K562 (cell line): ENCODE results near the gene ARPC2. TPM values are rescaled to one million over a fixed set of nuclear protein-coding genes. Genes with fewer than 3 reads are reported as not detected.
A peak's percentile ranks its signal among the peaks of the same experiment; 100 is the strongest.

Experiments used
- ATAC-seq: fragments of 200-7000 bp; cut with Tn5 transposase; 3 replicates; pipeline ENCODE4 v1.9.1; 2020; ENCODE audit warnings: moderate library complexity
- BruUV-seq: library from RNA; stranded (reverse); fragments of 400-500 nt; replicated peaks from 2 replicates; lab custom pipeline; 2021; lab: Mats Ljungman, UMichigan
- CTCF ChIA-PET: fragments of 300-600 bp; formaldehyde crosslinking; extraction: SDS; loops from one replicate; lab custom pipeline; 2021; ENCODE audit warnings: low intra/inter-chr PET ratio; lab: Yijun Ruan, JAX
- POLR2A ChIA-PET: fragments of 300-600, 350-650 bp; sonication (Branson Sonifier 250); formaldehyde crosslinking; extraction: SDS; loops from one replicate; lab custom pipeline; 2021; ENCODE audit warnings: antibody characterized with exemption, inconsistent platforms; lab: Yijun Ruan, JAX
- DNase-seq, 4 experiments: peaks; one replicate each; pipeline versions ENCODE4 v3.0.0 to v3.0.0-alpha.2; 2011 to 2018; ENCODE audit warnings: low spot score in 3 of 4, mixed read lengths in 3 of 4; ENCODE audit errors: extremely low read depth in 1 of 4
- FAIRE-seq: peaks from 2 replicates; lab custom pipeline; 2011; peaks lifted over from hg19 to GRCh38; lab: Jason Lieb, UNC
- H2AFZ ChIP-seq: 2 replicates; pipeline ENCODE4 v1.6.0; 2011; ENCODE audit warnings: low read depth, low read length, control low read depth, inconsistent platforms
- H3K27ac ChIP-seq: fragments of 200-600 bp; 3 replicates; pipeline ENCODE4 v1.8.0; 2011; ENCODE audit warnings: low read depth, mild to moderate bottlenecking, control low read depth, inconsistent platforms, low read length, moderate library complexity, mixed read lengths; ENCODE audit errors: extremely low read depth
- H3K27me3 ChIP-seq, 2 experiments: fragments of 300-600 bp in 1 of 2; 2 replicates in 1 of 2; 3 replicates in 1 of 2; pipeline versions ENCODE4 v1.6.0 to v1.8.0; 2011; ENCODE audit warnings: inconsistent platforms in 2 of 2, low read length in 2 of 2, mild to moderate bottlenecking in 1 of 2, mixed read lengths in 1 of 2, moderate library complexity in 1 of 2; ENCODE audit not compliant: control insufficient read depth in 2 of 2, insufficient read depth in 2 of 2
- H3K36me3 ChIP-seq: fragments of 300-600 bp; 3 replicates; pipeline ENCODE4 v1.8.0; 2011; ENCODE audit warnings: mild to moderate bottlenecking, low read length, inconsistent platforms; ENCODE audit not compliant: control insufficient read depth, insufficient read depth
- H3K4me1 ChIP-seq, 2 experiments: fragments of 200-600 bp in 1 of 2; replicated peaks in 1 of 2; 2 replicates in 1 of 2; 3 replicates in 1 of 2; pipeline versions ENCODE4 v1.5.1 to v1.8.0; 2011; ENCODE audit warnings: inconsistent platforms in 2 of 2, low read length in 2 of 2, mild to moderate bottlenecking in 1 of 2, mixed read lengths in 1 of 2, moderate library complexity in 1 of 2; ENCODE audit not compliant: control insufficient read depth in 2 of 2, insufficient read depth in 2 of 2
- H3K4me2 ChIP-seq: 2 replicates; pipeline ENCODE4 v1.6.1; 2011; ENCODE audit warnings: low read length, control low read depth, inconsistent platforms, mixed read lengths; ENCODE audit not compliant: insufficient read depth
- H3K4me3 ChIP-seq: fragments of 200-600 bp; sonication (generic), shearing (Covaris generic); 2 replicates; pipeline ENCODE4 v1.5.1; 2016; ENCODE audit warnings: control low read depth, inconsistent platforms
- H3K79me2 ChIP-seq: fragments of 200-600 bp; 3 replicates; pipeline ENCODE4 v1.8.0; 2011; ENCODE audit warnings: low read length, inconsistent platforms; ENCODE audit not compliant: control insufficient read depth, insufficient read depth
- H3K9ac ChIP-seq, 2 experiments: 2 replicates each; pipeline versions ENCODE4 v1.6.0 to v1.6.1; 2011; ENCODE audit warnings: low read depth in 2 of 2, low read length in 2 of 2, control low read depth in 1 of 2, inconsistent platforms in 1 of 2, mild to moderate bottlenecking in 1 of 2, mixed read lengths in 1 of 2; ENCODE audit not compliant: insufficient read depth in 1 of 2
- H3K9me1 ChIP-seq: one replicate; pipeline ENCODE4 v1.6.0; 2011; ENCODE audit warnings: inconsistent platforms, mild to moderate bottlenecking, low read length, moderate library complexity; ENCODE audit not compliant: control insufficient read depth, insufficient read depth
- H3K9me3 ChIP-seq: replicated peaks from 2 replicates; pipeline ENCODE4 v1.5.1; 2011; ENCODE audit warnings: low read depth, low read length, inconsistent platforms; ENCODE audit not compliant: control insufficient read depth, insufficient read depth
- H4K20me1 ChIP-seq: replicated peaks from 2 replicates; pipeline ENCODE4 v1.6.1; 2011; ENCODE audit warnings: low read length, inconsistent platforms, mixed read lengths; ENCODE audit not compliant: control insufficient read depth, insufficient read depth
- FOXA1 ChIP-seq: fragments of 450-650 bp; IDR thresholded peaks from 2 replicates; pipeline ENCODE4 v1.6.1; 2016; ENCODE audit warnings: mild to moderate bottlenecking, borderline replicate concordance
- FOXP1 ChIP-seq: sonication (generic); formaldehyde crosslinking; IDR thresholded peaks from 2 replicates; pipeline ENCODE4 v1.8.0; 2022; ENCODE audit warnings: mild to moderate bottlenecking, missing genetic modification reagents
- KHSRP ChIP-seq: fragments of 450-650 bp; IDR thresholded peaks from 2 replicates; pipeline ENCODE4 v1.6.1; 2017
- MAX ChIP-seq: sonication (generic); formaldehyde crosslinking; IDR thresholded peaks from 2 replicates; pipeline ENCODE4 v1.9.0; 2022; ENCODE audit warnings: mild to moderate bottlenecking, missing genetic modification reagents
- RBM17 ChIP-seq: fragments of 200-400 bp; formaldehyde crosslinking; IDR thresholded peaks from 2 replicates; pipeline ENCODE4 v1.6.1; 2017; ENCODE audit warnings: low read depth, mild to moderate bottlenecking, low read length, borderline replicate concordance
- RNF2 ChIP-seq: sonication (generic); IDR thresholded peaks from 2 replicates; pipeline ENCODE4 v1.6.1; 2016
- SIRT6 ChIP-seq: IDR thresholded peaks from one replicate; pipeline ENCODE4 v1.6.1; 2012; ENCODE audit warnings: low read depth, mild to moderate bottlenecking, control low read depth, inconsistent platforms, low read length, moderate library complexity
- SMARCA5 ChIP-seq: fragments of 450-650 bp; IDR thresholded peaks from 2 replicates; pipeline ENCODE4 v1.6.1; 2016
- WGBS: fragments of 100-300 bp; shearing (Covaris generic); methylation state at CpG from one replicate; pipeline ENCODE4 v1.1.6; 2016; ENCODE audit warnings: low coverage, mixed read lengths; ENCODE audit not compliant: insufficient coverage; ENCODE audit errors: missing lambda C conversion rate; 5-methylcytosine and 5-hydroxymethylcytosine counted together
- in situ Hi-C: fragments of 300-500 bp; cut with MboI; formaldehyde crosslinking; loops from 4 replicates; pipeline ENCODE4 v1.15.0; 2018; ENCODE audit warnings: inconsistent platforms, mixed read lengths
- intact Hi-C: fragments of 100-400 bp; cut with micrococcal nuclease; formaldehyde crosslinking; loops from 2 replicates; pipeline ENCODE4 v1.14.2; 2022
- polyA plus RNA-seq, 8 experiments: library from polyadenylated mRNA; depleted of rRNA in 4 of 8; stranded (reverse) in 5 of 8; unstranded in 3 of 8; fragments of >200 nt; fragmentation: Nextera tagmentation in 2 of 8; fragmentation: Illumina TruSeq in 1 of 8; extraction: Ambion mirVana in 2 of 8; extraction: Trizol in 1 of 8; gene quantifications; 2 replicates each; pipeline versions ENCODE4 v1.2.1 to v1.2.3, GENCODE V29; 2011 to 2014; ENCODE audit warnings: inconsistent platforms in 1 of 8, missing spikeins in 1 of 8
- total RNA-seq, 7 experiments: library from RNA; depleted of rRNA in 6 of 7; stranded (reverse); fragments of >200 nt in 6 of 7; fragmentation: Illumina TruSeq in 2 of 7; extraction: Trizol in 2 of 7; gene quantifications; 2 replicates each; pipeline versions ENCODE4 v1.2.1 to v1.2.3, GENCODE V29; 2011 to 2021; ENCODE audit warnings: low replicate concordance in 1 of 7

ARPC2 gene
- total and polyA plus RNA-seq, 9 of the 15 experiments (the other 6 are each of a cell fraction or from before 2014, with no cell fraction given): 81.9 to 187 (median 103) TPM

GRCh38 chr2:218187296-218188015 lies 29.5 kb upstream of the ARPC2 start:
- ATAC-seq (no peak), DNase-seq (no peak), FAIRE-seq (no peak)
- H3K9me3 ChIP-seq: no peaks in the 10 kb centered on the region
- H4K20me1 ChIP-seq: no peaks in the 10 kb centered on the region
- 23% methylated on average over 4 of the region's 4 CpGs for WGBS
- H3K9me1 ChIP-seq: no peaks in the 10 kb centered on the region
- H3K27me3 ChIP-seq: no peaks in the 10 kb centered on the region
- no peak overlapping the region for H3K27ac ChIP-seq
- no TSS peak for BruUV-seq
- no peak overlapping the region for H3K9ac ChIP-seq
- no peak overlapping the region for H3K4me3 ChIP-seq
- no peak overlapping the region for H3K4me2 ChIP-seq
- H3K79me2 ChIP-seq: no peaks in the 10 kb centered on the region
- TF ChIP-seq KHSRP: no peak
- TF ChIP-seq RBM17: no peak
- no peak; the same call in 1 of the 2 replicates for TF ChIP-seq MAX (CRISPR knock-in tag)
- TF ChIP-seq FOXA1: no peak
- no peak for TF ChIP-seq SMARCA5
- no peak for TF ChIP-seq SIRT6
- no peak for TF ChIP-seq FOXP1 (CRISPR knock-in tag)
- TF ChIP-seq RNF2: no peak
- TF ChIP-seq, all 486 proteins: peak for 0
- H3K36me3 ChIP-seq: no peaks in the 10 kb centered on the region
- peaks cover 0 to 7% of the 10 kb centered on the region in 2 experiments; a peak in 3 of 5 replicates for H3K4me1 ChIP-seq
- in situ Hi-C loops (no loop called here), intact Hi-C loops (loop anchor here (2.0 to 10.0 kb wide), 3 partner anchors 69 to 277 kb away; no protein-coding TSS in a partner anchor)
- H2AFZ ChIP-seq: peak overlapping the region; percentile 92
- ChIA-PET CTCF (no interaction called here), POLR2A (no interaction called here)
